ENCODE results near the gene SPTA1. TPM values are rescaled to one million over a fixed set of nuclear protein-coding genes. Genes with fewer than 3 reads are reported as not detected.

SPTA1 gene
- total RNA-seq, 1 experiment from 2014 or later = 0.11 TPM

- no peak for TF ChIP-seq AFF4 (CRISPR knock-in tag; IDR thresholded peaks at IDR 0.05; ENCODE audit: borderline replicate concordance)
- no peak for TF ChIP-seq TCF7 (CRISPR knock-in tag; IDR thresholded peaks at IDR 0.05; ENCODE audit: low read depth)
- no peak for TF ChIP-seq GTF2I (CRISPR knock-in tag; conservative IDR thresholded peaks at IDR 0.05)
Observed at GRCh38 chr1:158654086-158654485, 32.4 kb downstream of the SPTA1 start (continued).

- TF ChIP-seq NR1H2 (CRISPR knock-in tag; IDR thresholded peaks at IDR 0.05) (no peak), FOXP4 (CRISPR knock-in tag; IDR thresholded peaks at IDR 0.05) (no peak), E2F4 (CRISPR knock-in tag; IDR thresholded peaks at IDR 0.05; ENCODE audit: borderline replicate concordance, low read depth) (no peak), IRF1 (CRISPR knock-in tag; IDR thresholded peaks at IDR 0.05) (no peak), KAT7 (CRISPR knock-in tag; IDR thresholded peaks at IDR 0.05; ENCODE audit: borderline replicate concordance) (no peak), GABPB1 (CRISPR knock-in tag; IDR thresholded peaks at IDR 0.05) (no peak), PREB (CRISPR knock-in tag; IDR thresholded peaks at IDR 0.05; ENCODE audit: borderline replicate concordance) (no peak), JAZF1 (CRISPR knock-in tag; IDR thresholded peaks at IDR 0.05) (no peak), RELA (CRISPR knock-in tag; IDR thresholded peaks at IDR 0.05; ENCODE audit: borderline replicate concordance) (no peak), CREB1 (CRISPR knock-in tag; IDR thresholded peaks at IDR 0.05) (no peak), IRF2 (CRISPR knock-in tag; IDR thresholded peaks at IDR 0.05; ENCODE audit: borderline replicate concordance, low read depth) (no peak), NR3C1 (CRISPR knock-in tag; conservative IDR thresholded peaks at IDR 0.05; ENCODE audit: low read depth) (no peak)
- ChIA-PET CTCF (no interaction called here), POLR2A (no interaction called here)
- DNase-seq (ENCODE audit: low spot score) (no peak), ATAC-seq (no peak)
- Mint-ChIP-seq H3K27me3 (ENCODE audit: low read depth) (no peaks in the 10 kb centered on the region), H3K4me3 (no peak overlapping the region), H3K4me1 (0 out of 2 replicates have a peak, but pooled peaks cover 3% of the 10 kb centered on the region), H3K36me3 (no peaks in the 10 kb centered on the region), H3K9me3 (no peaks in the 10 kb centered on the region), H3K27ac (no peak overlapping the region)
Observed at GRCh38 chr1:158652721-158653334, 33.7 kb downstream of the SPTA1 start.
